ENCODE results near the gene C1orf226. TPM values are rescaled to one million over a fixed set of nuclear protein-coding genes. Genes with fewer than 3 reads are reported as not detected.

Gene C1orf226
- total and polyA plus RNA-seq, 2 experiments from 2014 or later: 2.7 to 12.5 TPM

- peaks cover 24% of the 10 kb centered on the region for H3K4me1 ChIP-seq (ENCODE audit: insufficient read depth)
- H3K27ac ChIP-seq (ENCODE audit: low read depth): no peak overlapping the region
- H2AFZ ChIP-seq: peak overlapping the region; percentile 39
- TF ChIP-seq EZH2phosphoT487 (IDR thresholded peaks at IDR 0.05; ENCODE audit: unreplicated experiment): no peak
- TF ChIP-seq ETS1 (IDR thresholded peaks at IDR 0.05): no peak
- TF ChIP-seq CTCF (conservative IDR thresholded peaks at IDR 0.05; ENCODE audit: low read depth in 2 of 2): no peak
- no peak for TF ChIP-seq ZNF462 (CRISPR knock-in tag; IDR thresholded peaks at IDR 0.05)
- TF ChIP-seq, protein P1, sequence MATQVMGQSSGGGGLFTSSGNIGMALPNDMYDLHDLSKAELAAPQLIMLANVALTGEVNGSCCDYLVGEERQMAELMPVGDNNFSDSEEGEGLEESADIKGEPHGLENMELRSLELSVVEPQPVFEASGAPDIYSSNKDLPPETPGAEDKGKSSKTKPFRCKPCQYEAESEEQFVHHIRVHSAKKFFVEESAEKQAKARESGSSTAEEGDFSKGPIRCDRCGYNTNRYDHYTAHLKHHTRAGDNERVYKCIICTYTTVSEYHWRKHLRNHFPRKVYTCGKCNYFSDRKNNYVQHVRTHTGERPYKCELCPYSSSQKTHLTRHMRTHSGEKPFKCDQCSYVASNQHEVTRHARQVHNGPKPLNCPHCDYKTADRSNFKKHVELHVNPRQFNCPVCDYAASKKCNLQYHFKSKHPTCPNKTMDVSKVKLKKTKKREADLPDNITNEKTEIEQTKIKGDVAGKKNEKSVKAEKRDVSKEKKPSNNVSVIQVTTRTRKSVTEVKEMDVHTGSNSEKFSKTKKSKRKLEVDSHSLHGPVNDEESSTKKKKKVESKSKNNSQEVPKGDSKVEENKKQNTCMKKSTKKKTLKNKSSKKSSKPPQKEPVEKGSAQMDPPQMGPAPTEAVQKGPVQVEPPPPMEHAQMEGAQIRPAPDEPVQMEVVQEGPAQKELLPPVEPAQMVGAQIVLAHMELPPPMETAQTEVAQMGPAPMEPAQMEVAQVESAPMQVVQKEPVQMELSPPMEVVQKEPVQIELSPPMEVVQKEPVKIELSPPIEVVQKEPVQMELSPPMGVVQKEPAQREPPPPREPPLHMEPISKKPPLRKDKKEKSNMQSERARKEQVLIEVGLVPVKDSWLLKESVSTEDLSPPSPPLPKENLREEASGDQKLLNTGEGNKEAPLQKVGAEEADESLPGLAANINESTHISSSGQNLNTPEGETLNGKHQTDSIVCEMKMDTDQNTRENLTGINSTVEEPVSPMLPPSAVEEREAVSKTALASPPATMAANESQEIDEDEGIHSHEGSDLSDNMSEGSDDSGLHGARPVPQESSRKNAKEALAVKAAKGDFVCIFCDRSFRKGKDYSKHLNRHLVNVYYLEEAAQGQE (IDR thresholded peaks at IDR 0.05; ENCODE audit: unreplicated experiment): no peak
- no peak for TF ChIP-seq CREB1 (CRISPR knock-in tag; IDR thresholded peaks at IDR 0.05; ENCODE audit: low read depth)
- TF ChIP-seq NANOG (IDR thresholded peaks at IDR 0.05; ENCODE audit: borderline replicate concordance): no peak
- DNase-seq (ENCODE audit: low spot score): no peak
- no peaks in the 10 kb centered on the region for H3K36me3 Mint-ChIP-seq (ENCODE audit: low read depth)
- H4K20me1 ChIP-seq (replicated peaks; ENCODE audit: insufficient read depth): no peaks in the 10 kb centered on the region
- H3K27me3 Mint-ChIP-seq (ENCODE audit: insufficient read depth, low read depth, poor library complexity): peaks cover 2% of the 10 kb centered on the region
- H3K4me3 ChIP-seq: no peak overlapping the region
- H3F3A ChIP-seq (replicated peaks; ENCODE audit: low read depth): no peaks in the 10 kb centered on the region
- no peaks in the 10 kb centered on the region for H3K27me3 ChIP-seq (ENCODE audit: insufficient read depth)
- no peak overlapping the region for H3K4me3 Mint-ChIP-seq
- H3K36me3 ChIP-seq (ENCODE audit: insufficient read depth): no peaks in the 10 kb centered on the region
- peak; percentile 52 for ATAC-seq
- no peaks in the 10 kb centered on the region for H3K9me2 ChIP-seq (ENCODE audit: insufficient read depth)
- H3K4me2 ChIP-seq: peak overlapping the region; percentile 60; the same call in 1 of the 2 replicates
- no peaks in the 10 kb centered on the region for H3K79me2 ChIP-seq (replicated peaks; ENCODE audit: insufficient read depth)
- H3K4me1 Mint-ChIP-seq: peaks cover 26% of the 10 kb centered on the region
- H3K9me3 Mint-ChIP-seq: no peaks in the 10 kb centered on the region
- H3K27ac Mint-ChIP-seq: peak overlapping the region; percentile 12; the same call in 1 of the 2 replicates
These were observed 16.5 kb downstream of the C1orf226 start for GRCh38 chr1:162397943-162398560.
